Measurements from ENCODE around the gene SELENOI.

DNA sequence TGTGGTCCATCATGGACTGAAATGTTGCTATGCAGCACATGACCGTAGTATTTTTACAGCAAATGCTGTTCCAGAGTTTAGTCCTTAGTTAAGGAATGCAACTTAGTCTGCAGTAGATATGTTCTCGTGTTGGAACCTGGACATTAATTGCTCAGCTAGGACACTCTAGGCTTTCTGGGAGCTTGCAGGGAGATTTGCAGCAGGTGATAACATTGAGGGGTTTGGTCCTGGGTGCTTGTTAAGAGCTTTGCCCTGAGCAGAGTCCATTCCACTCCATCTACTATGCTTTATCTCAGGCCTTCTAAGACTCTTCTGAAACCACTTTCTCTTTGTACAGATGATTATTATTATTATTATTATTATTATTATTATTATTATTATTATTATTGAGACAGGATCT, 82.9 kb downstream of the SELENOI start:
- TF ChIP-seq CTCF (optimal IDR thresholded peaks at IDR 0.05 in 1 of 3, IDR thresholded peaks at IDR 0.05 in 1 of 3, conservative IDR thresholded peaks at IDR 0.05 in 1 of 3; ENCODE audit: extremely low read depth in 1 of 3, insufficient read depth in 2 of 3, low read length in 3 of 3) (no peak), EZH2 (IDR thresholded peaks at IDR 0.05; ENCODE audit: low read length) (no peak)

Measured in keratinocyte (primary cell).